T-helper 9 cell (primary cell): ENCODE measurements around the gene POU6F2.

Experiments used
- DNase-seq: peaks from one replicate; pipeline ENCODE4 v3.0.0-alpha.2; 2020

The POU6F2 gene

DNA sequence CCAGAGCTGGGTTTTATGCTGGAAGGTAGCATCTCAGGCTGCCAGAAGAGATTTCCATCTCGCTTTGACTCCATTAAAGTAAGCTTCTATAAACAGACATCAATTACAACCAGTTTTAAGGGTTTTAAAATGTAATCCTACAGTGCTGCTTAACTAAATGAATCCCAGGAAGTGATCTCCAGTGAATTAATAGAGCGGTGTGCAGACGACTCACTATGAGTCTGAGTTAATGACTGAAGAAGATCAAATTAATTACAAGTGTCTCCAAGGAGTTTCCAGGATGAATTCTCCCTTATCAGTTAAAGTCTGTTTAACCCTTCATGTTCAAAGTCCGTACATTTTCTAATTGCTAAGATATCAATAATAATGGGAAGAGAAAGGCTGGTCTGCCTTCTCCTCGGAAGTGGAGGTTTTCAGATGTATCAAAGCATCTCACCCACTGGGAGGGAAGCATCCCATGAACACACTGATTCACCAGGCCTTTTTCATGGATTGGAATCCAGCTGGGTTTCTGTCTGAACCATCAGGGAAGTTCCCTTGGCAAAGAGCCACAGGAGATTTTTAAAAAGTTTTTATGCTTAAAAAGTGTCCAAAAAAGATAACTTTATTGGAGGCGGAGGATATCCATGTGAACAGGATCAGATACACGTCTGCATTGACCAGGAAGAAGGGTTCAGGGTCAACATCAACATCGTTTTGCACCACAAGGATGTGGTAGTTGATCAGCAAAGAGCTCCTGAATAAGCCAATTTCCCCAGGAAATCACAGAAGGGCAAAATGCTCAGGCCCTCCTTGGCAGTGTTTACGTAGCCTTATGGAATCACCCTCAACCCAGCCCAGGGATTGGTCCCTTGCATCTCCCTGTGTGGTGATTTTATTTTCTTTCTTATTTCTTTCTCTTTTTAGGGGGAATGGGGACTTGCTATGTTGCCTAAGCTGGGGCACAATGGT lies 288.2 kb downstream of the POU6F2 start:
- no peak for DNase-seq

DNA sequence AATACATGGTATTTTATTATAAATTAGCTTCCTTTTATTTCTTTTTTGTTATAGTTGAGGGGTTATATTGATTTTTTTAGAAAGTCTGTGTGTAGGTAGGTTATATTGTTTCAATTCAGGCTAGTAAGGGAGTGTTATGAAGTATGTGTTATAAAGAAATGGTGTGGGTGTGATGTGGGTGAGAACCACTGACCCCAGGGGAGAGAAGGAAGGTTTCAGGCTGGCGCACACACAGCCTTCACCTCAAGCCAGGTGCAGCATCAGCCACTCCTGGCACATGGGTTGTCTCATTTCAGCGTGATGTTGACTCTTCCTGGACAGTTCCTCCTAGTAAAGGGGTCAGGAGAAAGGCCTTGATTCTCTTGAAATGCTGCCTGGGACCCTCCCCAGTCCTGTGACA lies 291.3 kb downstream of the POU6F2 start:
- DNase-seq = no peak

DNA sequence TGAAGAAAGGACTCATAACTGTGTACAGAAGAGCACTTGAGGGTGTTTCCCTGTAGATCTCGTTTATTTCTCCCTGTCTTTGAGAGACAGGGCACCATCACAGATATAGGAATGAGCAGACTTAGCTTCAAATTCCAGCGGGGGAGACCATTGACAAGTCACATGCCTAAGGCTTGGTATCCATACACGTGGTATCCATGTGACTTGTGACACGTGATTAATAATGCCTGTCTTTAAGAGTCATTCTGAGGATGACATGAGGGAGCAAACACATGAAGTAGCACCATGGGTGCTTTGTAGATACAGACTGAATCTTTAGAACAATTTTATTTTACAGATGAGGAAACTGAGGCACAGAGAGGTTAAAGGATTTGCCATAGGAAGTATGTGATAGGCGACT lies 292.3 kb downstream of the POU6F2 start:
- no peak for DNase-seq

DNA sequence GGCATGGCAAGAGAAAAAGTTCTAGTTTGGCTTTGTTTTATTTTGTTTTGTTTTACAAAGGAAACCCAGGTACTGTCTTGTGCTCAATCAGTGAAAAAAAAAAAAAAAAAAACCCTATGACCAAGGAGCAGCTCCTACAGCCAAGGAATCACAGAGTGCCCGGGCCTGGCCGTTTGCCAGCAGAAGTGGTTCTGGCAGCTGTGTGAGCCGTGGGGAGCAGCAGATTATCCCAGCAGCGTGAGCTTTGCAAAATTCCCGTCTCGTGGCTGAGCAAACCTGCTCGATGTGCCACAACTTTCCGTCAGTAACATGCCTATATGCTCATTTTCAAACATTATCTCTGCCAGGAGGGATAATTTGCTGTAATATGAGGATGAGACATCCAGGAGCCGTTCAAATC lies 293.7 kb downstream of the POU6F2 start:
- no peak for DNase-seq

DNA sequence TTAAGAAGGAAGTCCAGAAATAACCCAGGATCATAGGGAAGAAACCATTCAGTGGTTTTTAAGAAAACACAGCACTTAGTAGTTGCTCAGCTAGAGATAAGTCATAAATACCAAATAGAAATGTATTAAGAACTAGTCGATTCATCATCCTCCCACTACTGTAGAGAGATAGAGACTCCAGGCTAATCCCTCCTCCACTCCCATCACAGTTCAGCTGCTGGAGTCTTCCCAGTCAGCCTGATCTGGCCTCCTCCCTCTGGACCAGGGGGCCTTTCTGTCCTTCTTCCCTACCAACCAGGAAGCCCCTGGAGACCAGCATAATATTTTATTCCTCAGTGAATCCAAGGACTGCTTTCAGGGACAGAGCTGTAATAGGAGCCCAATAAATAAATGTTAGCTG lies 294.4 kb downstream of the POU6F2 start:
- no peak for DNase-seq

DNA sequence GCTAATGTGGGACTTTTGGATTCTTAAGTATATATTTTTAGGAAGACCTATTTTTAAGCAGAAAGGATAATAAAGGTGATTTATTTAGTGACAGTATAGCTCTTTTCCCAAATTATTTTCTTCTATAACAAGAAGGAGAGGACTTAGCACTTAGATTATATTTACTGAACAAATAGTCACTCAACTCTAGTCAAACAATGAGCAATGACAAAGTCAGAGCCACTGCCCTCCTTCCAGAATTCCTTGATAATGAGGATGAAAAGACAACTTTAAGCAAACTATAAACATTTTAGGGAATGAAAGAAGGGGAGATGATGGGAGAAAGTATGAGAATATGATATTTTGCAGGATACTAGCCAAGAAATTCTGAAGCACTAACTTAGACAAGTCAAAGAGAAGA lies 295.0 kb downstream of the POU6F2 start:
- no peak for DNase-seq

DNA sequence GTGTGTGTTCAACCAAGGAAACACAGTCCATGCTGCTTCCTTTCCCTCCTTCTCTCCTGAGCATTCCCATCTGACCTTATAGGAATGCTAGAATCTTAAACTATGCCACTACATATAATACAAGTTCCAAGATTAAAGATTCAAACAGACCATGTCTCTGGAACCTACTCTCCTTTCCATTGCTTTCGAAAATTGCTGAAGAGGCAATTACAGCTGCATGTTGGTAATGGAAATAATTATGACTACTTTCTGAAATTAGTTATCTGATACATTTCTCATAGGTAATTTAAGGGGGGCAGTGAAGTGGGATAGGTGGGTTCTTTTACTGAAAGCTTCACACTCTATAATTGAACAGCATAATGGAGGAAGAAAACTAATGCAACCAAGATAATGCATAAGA lies 302.6 kb downstream of the POU6F2 start:
- DNase-seq = no peak

DNA sequence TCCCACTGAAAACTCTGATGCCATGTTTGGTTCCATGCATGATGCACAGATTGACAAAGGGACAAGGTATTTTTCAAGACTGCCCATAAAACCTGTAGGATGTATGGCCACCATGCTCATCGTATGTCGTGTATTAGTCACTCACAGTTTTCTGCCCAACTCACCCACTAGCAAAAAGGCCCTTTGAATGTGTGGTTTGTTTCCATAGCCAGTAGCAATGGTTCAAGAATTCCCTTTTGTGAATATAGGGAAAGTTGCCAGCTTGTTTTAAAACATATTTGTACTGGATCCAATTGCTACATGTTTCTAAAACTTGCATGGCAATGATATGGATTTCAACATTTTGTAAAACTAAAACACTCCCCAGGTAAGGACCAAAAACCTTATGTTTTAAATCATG lies 307.5 kb downstream of the POU6F2 start:
- DNase-seq = no peak

DNA sequence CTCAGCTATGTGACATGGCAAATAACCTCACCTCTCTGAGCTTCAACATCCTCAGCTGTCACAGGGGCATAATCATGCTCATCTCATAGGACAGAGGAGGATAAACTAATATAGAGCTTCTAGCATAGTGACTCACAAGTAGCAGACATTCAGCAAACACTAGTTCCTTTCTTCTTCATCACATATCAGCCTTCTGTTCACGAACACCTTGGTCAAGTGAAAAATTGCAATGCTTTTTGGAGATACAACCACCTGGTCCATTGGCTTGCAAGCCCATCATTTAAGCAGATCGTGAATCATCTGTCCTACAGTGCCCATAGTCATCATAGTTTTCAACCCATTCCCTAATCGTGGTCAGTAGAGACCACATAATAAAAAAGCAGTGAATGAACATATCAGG lies 310.6 kb downstream of the POU6F2 start:
- DNase-seq = no peak

DNA sequence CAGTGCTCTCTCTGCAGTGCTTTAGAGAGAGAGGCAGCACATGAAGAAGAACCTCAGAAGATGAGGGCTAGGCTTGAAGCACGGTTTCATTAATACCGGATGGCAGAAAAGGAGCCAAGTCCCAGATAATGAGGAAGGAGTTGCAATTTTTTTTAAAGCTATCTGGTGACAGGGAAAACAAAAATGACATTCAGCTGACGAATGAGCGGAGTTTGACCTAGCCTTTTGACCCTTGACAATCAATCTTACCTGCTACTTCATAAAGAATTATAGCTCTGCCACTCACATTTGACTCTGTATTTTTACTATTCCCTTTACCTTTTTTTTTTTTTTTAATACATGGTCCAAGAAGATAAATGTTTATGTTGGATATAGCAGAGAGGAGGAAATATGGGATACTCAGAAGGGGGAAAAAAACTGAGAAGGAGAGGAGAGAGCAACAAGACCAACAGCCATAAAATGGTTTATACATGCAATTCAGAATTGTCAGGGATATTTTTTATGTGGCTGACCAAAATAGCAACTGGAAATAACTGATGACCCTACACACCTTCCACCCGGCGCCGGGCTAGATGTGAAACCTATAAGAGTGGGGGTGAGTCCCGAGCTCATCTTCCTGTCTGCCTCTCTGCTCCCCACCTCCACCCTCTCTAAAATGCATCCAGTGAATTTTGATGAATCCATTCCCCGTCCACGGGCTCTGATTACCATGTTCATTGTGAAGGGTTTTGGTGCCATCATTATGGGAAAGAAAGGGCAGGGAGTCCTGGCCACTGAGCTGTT lies 314.1 kb downstream of the POU6F2 start:
- no peak for DNase-seq

DNA sequence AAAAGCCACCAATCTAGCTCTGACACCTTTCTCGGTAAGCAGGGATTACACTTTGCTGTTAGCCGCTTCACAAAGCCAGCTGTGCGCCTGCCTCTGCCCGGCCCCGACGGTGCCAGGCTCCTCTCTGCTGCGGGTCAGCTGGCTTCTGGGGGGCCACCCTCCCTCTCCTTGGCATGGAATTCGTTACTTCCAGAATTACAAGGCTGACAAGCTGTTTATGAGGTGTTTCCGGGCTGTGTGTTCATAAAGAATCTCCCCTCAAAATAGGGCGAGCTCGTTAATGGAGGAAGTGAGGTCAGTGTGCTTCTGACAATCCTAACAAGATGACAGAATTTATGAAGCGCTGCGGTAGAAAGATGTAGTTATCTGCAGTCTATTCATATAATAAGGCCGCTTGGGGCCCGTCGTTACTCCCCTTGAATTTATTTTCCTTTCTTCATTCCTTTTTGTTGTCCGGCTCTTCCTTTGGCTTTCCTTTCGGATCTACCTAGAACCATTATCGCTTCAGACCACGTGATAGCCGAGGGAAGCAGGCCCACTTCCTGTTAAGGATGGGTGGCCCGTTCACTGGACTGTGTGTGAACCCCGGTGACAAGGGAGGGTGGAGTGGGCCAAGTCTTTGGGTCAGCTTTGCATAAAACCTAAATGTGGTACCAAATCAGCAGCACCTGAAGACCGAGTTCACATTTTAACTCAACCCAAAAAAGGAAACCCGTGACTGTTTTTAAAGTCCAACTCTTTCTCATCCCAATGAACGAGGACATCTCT lies 315.5 kb downstream of the POU6F2 start:
- DNase-seq = no peak

DNA sequence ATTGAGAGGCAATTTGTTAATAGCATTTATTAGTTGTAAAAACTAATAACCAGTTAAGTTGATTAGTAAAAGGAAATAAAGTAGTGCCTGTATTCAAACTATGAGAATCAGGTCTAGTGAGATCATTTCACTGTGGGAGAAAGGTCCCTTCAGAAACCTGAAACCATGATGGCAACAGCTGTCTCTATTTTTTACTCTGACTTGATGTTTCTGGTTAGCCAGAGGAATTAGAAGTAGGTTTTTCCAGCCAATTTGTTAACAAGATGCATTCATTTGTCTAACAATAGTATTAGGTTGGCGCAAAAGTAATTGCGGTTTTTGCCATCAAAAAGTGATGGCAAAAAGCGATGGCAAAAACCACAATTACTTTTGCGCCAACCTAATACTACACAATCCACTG lies 316.3 kb downstream of the POU6F2 start:
- no peak for DNase-seq

DNA sequence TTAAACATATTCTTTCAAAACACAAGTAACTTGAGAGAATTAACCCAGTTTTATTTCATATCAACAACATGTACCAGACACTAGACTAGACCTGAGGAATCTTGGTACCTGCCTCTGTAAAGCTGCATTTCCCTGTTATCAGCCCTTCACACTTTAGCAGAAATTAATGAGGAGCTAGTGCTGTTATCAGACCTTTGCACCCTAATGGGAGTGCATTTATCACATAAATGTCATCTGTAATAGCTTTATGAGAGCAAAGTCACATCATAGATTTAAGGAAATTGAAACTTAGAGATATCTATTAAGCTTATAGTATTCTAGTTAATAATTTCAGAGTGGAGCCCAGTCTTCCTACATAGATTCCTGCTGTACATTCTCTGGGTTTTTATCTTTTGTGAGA lies 318.1 kb downstream of the POU6F2 start:
- no peak for DNase-seq

DNA sequence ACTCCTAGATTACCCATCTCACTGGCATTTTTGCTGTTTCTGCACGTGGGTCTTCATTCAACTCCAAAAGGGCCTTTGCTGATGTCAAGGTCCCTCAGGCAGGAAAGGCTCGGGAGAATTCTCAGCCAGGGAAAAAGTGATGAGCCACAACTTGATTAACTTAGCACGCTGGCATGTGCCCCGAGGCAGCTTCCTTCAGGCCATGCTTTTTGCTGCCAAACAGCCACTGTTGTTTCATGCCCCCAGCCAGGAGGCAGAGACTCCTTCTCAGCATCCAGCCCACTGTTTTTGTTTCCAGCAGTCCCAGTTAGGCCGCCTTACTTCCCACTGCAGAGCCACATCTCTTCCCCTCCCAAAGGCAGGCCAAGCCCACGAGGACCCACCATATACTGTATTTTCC lies 322.0 kb downstream of the POU6F2 start:
- DNase-seq = no peak

DNA sequence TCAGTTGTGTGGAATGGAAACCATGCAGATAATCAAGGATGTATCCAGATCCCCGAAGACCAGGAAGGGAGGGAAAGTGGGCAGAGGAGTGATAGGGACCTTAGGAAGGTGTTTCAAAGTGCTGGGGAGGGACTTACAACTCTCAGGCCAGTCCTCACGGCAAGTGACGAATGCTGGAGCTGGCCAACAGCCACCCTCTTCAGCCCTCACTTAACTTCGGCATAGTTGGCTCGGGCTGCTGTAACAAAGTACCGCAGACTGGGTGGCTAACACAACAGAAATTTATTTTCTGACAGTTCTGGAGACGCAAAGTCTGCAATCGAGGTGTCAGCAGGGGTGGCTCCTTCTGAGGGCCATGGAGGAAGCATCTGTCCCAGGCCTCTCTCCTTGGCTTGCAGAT lies 322.6 kb downstream of the POU6F2 start:
- DNase-seq = no peak

DNA sequence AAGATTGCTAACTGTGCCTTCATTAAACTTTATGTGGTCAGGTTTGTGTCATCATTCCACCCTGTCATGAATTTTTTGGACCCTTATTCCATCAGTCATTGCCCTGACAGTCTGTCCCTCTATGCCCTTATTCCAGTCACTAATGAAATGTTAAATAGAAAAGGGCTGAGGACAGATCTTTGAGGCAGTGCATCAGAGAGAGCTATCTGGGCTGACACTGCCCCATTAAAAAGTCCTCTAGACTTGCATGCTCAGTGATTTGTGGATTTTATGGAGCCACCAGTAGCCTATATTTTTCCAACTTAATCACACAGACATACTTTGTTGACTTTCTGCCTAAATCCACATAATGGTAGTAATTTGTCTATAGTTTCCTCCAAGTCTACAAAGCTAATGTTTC lies 323.8 kb downstream of the POU6F2 start:
- no peak for DNase-seq

DNA sequence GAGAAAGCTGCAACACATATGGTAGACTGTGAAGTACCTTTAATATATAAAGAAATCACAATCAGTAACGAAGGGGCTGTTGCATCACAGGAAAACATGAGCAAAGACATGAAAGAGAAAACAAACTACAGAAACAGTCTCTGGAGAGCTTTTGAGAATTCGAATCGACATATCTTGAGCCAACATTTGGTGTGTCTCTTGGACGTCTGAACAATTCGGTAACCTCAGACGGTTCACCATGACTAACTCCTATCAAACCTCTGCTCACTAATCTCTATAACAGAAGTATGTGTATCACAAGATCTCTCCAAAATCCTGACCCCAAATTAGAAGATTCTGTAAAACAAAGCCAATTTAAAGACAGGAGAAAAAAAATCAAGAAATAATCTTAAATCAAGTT lies 326.5 kb downstream of the POU6F2 start:
- DNase-seq = no peak

DNA sequence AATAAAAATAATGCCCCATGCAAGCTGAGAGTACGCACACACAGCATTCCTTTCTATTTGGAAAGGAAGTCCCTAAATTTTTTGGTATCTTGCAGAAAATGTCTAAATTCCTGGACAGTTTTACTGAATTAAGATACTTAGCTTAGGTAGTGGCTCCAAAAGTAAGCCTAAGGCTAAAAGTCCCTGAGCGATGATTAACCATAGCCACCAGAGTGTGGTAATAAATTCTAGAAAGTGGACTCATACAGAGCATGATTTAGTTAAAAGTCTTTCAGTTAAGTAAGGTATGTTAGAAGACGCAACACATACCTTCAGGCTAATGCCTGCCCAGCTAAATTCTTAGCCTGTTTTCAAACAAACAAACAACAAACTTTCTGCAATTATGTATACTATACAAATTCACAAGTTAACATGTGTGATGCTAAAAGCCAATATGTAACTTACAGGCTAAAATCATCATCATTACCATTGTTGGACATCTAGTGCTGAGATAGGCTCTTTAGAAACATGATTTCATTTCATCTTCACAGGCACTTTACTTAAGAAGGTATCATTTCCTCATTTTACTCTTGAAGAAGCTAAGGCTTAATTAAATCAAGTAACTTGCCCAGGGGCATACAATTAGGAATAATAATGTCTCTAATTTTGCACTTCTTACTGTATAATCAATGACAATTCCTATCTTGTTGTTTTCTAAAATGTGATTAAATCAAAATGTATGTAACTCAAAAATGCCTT lies 327.1 kb downstream of the POU6F2 start:
- no peak for DNase-seq

DNA sequence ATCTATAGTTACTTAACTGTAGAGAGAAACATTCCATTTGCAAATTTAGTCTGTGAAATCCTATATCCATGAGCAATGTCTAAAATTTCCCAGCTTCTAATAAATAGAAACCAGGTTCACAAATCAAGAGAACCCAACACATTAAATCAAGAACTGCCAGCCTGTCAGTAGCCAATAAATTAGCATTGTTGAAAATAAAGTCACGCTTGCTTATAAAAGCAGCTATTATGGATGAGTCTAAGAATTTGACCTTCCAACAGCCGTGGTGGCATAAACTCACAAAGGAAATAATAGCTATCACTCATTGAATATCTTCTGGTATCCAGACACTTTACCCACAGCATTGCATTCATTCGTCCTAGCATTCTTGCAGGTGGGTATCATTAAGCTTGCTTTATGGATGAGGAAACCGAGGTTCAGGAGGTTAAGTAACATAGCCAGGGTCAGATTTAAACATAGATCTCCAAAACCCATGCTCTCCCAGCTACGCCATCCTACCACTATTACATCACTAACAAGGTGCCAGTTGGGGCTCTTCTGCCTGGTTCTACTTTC lies 328.4 kb downstream of the POU6F2 start:
- no peak for DNase-seq

DNA sequence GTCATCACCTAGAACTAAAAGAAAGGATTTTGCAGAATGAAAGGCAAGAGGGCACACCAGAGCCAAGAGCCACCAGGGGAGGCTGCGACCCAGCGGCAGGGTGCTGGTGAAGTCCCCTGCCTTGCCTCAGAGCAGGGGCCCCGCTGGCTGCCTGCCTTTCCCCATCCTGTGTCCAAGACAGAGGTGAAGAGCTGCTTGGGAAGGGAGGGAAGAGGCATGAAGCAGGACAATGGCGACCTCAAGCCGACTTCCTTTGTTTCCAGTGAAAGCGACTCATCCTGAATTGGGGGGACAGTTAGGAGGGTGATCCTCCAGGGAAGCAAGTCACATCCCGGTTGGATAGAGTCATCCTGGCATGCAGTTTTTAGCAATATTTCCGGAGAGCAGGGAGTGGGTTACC lies 333.0 kb downstream of the POU6F2 start:
- no peak for DNase-seq

DNA sequence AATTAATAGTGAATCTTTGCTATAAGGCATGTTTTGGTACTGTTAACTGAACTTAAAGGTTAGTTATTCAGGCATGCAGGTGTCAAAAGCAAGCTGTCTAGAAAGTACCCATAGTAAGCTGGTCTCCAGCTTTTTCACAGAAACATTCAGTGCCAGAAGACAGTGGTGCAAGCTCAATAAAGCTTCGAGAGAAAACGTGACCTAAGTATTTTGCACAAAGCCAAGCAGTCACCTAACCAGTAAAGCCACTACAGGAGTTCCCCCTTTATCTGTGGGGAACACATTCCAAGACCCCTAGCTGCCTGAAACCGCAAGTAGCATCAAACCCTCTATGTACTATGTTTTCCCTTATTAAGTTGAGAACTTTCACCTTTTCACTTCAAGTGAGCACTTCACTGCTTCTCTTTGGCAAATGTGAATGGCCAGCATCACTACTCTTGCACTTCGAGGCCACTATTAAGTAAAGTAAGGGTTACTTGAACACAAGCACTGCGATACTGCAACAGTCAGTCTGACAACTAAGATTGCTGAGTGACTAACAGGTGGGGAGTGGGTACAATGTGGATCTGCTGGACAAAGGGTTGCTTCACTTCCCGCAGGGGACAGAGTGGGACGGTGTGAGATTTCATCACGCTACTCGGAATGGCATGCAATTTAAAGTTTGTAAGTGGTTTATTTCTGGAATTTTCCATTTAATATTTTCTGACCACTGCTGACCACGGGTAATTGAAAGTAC lies 334.7 kb downstream of the POU6F2 start:
- DNase-seq = no peak

DNA sequence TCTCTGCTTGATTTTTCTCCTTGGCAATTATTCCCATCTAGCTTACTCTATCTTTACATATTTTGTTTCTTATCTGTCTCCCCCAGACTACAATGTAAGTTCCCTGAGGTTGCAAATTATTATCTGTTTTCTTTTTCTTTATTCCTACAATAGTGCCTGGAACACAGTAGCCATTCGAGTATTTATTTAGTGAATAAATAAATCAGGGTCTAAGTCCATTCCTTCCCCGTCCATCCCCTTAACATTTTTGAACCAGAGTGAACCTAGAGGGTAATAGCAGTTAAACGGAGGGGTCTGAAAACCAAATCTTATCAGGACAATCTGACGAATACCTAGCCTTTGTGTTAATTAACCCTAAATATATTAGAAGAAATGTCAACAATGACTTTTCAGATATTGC lies 335.7 kb downstream of the POU6F2 start:
- no peak for DNase-seq
